Cortex of kidney (tissue), 1 donor: Measurements from ENCODE around the gene HOMER2.
"Not testable (repeated sequence)": the region's sequence is repeated elsewhere in the genome, so short reads cannot be mapped to it uniquely, and the experiment has no call there.

ENCODE experiments used
- DNase-seq: peaks from one replicate; lab custom pipeline; 2025; lab: John Stamatoyannopoulos, UW

The HOMER2 gene

DNA sequence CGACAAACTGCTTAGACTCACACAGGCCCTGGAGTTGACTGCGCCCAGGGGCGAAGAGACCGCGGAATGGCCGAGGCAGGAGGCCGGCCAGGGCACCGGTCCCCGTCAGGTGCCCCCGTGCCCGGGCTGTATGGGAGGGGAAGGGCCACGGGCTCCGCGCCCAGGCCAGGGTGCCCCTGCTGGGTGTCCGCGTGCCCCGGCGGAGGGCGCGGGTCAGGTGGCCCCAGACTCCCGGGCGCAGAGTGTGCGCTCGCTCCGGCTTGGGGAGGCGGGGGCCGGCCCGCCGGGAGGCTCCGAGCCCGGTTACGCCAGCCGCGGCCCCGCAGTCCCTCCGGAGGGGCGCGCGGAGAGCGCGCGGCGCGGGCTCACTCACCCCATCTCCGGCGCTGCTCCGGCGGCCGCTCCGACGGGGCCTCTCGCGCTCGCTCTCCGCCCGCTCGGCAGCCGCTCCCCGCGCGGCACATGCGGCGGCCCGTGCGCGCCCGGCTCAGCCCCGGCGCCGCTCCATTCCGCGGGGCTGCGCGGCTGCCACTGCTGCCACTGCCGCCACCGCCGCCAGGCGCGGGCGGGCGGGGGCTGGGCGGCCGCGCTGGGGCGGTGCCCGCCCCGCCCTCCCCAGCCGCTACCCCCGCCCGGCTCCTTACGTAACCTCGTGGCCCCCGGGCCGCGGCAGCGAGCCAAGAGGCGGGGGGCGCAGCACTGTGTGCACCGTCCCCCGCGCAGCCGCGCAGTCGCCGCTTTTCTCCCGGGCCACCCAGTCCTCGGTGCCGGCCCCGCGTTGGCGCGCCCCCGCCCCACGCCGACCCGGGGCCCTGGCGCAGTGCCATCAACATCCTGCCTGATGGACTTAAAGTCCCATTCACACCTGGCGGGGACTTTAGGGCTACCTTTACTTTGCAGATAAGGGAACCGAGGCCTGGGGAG, at the start of gene HOMER2:
TSS of gene HOMER2 (minus strand) at position 563 of the 924 bp plus-strand sequence. CDS start at position 378, 185 bp downstream.
- DNase-seq = no peak

DNA sequence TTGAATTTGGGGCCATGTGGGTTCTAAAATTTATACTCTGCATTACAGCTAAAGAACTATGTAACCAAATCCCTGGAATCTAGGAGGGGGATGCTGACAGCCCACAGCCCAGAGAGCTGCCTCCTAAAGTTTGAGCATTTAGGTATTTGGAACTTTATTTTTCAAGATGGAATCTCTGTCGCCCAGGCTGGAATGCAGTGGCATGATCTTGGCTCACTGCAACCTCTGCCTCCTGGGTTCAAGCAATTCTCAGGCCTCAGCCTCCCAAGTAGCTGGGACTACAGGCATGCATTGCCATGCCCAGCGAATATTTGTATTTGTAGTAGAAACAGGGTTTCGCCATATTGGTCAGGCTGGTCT, 48.1 kb upstream of the HOMER2 start:
- DNase-seq = not testable (repeated sequence)

DNA sequence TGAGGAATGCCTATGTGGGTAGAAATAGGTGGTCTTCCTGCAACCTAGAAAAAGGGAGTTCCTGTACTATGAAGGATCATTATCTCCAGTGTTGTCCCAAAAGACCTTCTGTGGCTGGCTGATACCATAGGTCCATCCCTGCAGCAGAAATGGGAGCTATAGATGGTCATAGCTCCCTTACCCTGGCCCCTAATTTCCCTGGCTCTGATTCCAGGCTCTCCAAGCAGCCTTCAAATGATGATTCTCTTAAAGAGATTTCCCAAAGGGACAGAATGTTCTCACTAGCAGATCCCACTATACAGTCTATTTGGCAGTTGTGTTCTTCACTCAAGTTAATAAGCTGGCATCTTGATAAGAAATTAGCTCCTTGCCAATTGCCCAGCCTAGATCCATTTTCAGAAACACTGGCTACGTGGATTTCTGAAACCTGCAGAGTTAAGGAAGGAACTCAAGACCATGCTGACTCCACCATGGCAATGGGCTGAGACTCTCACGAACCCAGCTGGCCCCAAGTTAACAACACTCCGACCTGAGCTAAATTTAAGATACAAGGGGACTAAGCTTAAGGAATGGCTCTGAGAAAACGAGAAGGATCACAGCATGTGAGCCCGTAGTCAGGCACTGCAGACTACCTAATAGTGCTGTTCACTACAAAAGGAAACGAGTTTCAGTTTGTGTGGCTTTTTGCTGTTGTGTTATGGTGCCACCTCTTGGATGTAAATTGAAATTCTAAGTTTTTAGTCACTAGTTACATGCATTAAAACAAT, 47.6 kb upstream of the HOMER2 start:
- no peak for DNase-seq

DNA sequence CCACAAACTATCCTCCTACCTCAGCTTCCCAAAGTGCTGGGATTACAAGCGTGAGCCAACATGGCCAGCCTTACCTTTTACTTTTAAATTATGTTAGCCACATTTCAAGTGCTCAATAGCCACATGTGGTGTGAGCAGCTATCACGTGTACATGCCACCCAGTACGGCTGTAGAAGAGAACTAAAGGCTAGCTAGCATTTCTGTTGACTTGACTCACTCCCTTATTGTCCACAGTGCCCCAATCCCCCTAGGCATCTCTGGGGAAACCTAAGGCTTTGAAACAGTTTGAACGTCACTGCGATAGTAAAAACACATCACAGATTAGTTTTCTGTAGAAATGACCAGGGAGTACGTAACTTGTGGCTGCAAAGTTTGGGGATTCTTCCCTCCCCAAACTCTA, 46.9 kb upstream of the HOMER2 start:
- DNase-seq = no peak

DNA sequence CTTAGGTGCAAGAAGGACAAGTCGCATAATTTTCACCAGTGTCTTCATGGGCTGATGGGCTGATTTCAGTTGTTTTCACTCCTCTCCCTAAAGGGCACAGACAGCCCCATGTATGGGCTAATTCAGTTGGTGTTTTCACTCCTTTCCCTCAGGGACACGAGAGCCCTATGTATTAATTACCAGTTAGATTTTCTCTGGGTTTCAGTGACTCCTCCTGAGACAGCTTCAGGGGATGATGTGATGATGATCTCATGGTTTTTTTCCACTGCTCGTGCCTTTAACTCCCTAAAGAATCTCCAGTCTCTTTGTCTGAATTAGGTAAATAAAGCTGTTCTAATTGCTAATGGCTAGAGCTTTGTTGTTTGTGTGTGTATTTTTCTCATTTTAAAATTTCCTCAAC, 43.4 kb upstream of the HOMER2 start:
- DNase-seq = no peak

DNA sequence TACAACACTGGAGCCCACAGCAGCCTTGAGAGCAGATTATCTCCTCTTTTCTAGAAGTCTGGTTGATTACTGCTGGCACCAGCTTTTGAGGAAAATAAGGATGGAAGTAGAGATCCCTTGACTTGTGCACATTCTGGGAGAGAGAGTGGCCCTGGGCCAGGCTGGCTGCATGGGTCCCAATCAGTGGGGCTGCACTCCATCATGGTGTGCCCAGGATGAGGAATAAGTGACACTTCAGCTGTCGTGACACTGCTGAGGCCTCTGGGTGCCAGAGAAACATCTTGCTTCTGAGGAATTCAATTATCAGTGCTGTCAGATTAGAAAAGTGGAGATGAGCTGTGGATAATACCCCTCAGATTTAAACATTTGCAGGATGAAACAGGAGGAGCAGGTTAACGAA, 42.6 kb upstream of the HOMER2 start:
- no peak for DNase-seq

DNA sequence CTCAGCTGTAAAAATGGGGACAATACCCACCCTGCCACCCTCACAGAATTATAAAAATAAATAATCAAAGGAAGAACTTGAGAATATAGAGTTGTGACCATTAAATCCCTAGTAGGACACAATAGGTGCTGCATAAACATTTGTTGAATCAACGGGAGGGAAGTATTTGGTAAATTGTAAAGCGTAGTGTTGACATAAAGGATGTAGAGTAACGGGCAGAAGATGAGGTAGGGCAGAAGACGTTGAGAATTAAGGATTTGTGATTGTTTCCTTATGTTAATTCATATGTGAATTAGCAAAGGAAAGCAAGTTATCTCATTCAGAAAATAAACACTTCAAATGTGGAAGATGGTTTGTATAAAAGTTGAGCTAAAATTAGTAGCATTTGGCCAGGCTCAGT, 40.6 kb upstream of the HOMER2 start:
- DNase-seq = no peak

DNA sequence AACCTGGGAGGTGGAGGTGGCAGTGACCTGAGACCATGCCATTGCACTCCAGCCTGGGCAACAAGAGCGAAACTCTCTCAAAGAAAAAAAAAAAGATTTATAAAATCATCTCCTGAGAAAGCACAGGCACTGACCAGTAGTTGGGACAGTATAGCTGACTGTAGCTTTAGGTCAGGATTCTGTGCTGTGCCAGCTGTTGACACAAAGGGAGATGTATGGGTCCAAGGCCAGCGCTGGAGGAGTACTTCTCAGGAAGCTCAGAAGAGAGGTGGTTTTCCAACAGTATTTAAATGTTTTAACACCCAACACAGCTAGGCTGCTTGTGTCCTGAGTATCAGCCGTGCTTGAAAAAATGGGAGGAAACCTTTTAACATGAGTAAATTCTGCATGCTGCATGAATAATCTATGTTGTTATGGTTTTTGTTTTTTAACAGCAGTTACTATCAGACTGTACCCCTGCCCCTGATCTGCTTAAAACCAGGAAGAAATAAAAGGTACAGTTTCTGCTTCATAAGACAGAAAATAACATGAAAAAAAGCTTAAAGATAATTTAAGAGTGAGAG, 40.0 kb upstream of the HOMER2 start:
- no peak for DNase-seq

DNA sequence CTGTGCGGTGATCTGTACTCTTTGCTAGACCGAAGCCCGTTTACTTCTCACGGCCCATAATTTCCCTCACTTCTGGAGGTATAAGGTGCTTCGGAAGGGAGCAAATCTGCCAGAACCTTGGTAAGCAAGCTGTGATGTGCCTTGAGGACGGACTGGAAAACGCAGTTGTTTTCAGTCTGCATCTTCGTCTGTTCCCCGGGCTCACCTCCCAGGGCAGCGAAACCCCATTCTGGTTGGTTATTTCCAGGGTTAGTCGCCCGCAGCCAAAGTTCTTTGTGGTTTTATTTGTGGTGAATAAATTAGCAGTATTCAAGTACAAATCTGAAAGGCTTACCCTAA, 33.9 kb upstream of the HOMER2 start:
- DNase-seq = no peak

DNA sequence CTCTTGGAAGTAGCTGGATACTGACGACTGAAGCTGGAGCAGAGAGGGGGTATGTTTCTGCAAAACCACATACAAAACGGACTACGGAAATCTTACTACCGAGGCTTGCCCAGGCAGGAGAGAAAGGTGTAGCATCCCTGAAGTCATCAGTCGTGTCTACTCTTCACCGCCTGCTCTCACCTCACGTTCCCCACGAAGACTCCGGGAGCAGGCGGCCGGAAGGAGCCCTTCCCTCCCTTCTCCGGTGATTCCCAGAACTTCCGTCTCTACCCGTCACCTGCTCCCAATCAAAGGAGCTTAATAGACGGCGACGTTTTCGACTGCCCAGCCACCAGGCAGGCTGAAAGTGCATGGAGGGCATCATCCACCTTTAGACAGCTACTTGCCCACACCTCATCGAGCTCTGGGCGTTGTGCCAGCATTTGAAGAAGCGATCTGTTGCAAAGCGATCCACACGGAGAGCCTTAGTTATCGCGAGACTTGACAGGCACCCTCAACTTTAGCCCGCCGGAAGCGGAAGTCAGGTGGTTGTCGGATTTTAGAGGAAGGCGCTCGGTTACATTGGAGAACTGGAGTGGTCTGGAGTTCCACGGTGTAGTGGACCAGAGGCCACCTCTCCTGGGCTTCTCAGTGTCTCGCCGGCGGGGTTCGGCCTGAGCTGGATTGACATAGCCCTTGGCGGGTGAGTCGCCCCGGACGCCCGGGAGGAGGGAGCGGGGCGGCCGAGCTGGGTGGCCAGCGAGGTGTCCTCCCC, 33.3 kb upstream of the HOMER2 start, which contains the start of gene RAMAC:
TSS of gene RAMAC (plus strand) at position 523 of the 754 bp plus-strand sequence. CDS start 2,809 bp downstream, outside the sequence.
- peak; percentile 82 for DNase-seq

DNA sequence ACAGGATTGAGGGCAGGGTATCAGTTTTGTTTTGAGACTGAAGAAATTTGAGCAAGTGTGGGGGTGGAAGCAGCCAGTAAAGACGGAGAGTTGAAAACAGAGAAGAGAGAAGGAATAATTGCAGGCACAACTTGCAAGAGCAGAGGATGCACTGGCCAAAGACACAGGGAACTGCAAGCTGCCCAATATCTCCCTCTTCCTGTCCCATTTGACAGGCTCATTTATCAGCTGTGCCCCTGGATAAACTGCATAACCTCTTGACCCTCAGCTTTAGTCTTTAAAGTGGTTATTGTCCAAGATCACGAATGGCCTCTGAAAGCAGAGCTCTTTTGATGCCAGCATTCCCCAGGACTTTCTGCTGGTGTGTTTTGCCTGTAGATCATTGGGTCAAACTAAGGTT, 28.5 kb upstream of the HOMER2 start:
- no peak for DNase-seq

DNA sequence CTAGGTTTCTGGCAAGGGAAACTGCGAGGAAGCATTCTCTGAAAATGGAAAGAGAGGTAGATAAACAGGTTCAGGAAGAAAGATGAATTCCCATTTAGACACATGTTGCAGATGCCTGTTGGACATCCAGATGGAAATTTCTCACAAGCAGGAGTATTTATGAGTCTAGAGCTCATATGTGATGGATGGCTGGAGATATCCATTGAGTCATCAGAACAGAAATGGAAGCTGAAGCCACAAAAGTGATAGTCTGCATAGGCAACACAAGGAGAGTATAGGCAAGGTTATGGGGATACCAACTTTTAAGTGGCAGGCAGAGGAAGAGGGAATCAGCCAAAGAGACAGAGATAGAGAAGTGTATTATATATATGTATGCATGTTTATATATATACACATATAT, 27.2 kb upstream of the HOMER2 start:
- DNase-seq = no peak

DNA sequence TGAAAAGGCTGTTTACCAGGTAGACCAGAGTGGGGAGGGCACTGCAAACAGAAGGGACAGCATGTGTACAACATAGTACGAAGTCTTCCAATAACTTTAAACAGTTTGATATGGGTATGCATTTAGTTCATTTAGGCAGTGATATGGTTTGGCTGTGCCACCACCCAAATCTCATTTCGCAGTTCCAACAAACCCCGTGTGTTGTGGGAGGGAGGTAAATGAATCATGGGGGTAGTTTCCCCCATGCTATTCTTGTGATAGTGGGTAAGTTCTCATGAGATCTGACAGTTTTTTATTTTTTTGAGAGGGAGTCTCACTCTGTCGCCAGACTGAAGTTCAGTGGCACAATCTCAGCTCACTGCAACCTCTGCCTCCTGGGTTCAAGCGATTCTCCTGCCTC, 25.9 kb upstream of the HOMER2 start:
- no peak for DNase-seq

DNA sequence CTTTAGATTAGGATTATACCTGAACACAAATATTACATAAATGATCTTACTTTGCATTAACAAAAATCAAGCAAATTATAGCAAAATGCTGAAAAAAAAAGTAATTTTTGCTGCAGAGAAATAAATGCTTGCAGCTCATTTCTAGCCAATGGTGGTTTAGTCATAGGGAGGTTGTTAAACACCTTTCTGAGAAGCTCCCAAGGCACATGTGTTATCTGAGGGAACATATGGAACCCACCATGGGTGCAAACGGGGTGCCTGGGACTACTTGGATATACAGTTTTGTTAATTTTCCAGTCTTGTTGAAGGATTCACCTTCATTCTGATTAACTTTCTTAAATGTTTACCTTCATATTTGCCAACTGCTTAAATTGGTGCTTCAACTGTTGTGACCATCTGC, 24.6 kb upstream of the HOMER2 start:
- DNase-seq = no peak

DNA sequence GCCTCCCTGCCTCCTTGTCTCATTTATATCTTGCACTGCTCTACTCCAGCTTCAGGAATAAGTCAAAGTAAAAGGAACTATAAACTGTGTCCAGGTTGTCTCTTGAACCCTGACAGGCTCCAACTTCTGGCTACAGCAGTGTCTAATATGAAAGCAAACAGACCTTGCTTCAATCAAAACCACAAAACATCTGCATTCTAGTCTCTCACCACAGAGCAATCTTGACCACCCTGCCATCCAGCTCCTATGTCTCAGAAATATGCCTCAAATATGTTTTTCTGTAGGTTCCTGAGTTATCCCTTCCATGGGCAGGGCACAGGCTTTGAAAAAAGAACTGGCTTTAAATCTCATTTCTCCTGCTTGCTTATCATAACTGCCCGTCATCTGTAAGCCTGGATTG, 20.5 kb upstream of the HOMER2 start:
- no peak for DNase-seq

DNA sequence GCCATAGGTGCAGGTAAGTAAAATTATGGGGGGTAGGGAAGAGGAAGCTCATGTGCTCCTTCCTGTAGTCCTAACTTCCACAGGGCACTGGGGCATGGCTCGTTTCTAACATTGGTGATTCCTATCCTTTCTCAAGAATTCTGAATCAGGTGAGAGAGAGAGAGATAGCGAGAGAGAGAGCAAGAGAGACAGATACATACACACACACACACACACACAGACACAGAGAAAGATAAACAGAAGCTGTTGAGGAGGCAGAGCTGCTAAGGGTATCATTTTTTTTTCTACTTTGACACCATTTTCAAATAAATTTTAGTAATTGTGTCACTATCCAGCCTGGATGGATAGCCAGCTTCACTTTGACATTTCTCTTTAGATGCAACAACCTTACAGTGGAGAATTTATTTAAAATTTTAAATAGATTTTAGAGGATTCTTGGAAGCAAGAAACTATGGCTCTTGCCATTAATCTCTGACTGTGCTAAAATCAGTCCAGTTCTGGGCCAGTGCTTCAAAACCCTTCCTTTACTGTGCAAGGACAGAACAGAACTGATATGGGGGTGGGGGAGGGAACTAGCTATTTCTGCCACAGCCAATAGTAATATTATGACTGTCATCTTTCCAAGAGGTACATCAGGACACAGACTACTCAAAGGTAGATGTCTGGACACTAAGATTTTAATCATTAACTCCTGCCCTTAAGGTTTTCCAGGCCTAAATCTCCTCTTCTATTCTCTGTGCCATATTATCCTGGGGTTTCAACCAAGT, 18.9 kb upstream of the HOMER2 start:
- DNase-seq = no peak

DNA sequence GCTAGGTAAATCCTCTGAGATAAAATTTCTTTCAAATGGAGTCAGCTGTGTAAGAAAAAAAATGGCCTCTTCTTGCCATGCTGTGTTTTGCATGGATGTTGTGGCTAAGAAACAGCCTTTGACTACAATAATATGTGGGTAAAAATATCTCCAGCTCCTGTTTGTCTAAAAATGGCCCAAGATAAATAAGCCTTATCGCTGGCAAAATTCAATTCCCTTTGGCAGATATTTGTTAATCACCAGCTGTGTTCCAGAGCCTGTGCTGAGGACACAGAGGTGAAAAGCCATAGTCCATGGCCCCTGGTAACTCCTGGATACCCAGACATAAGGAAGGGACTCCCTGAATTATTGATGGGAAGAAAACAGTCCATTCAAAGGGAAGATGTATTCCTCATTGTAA, 18.2 kb upstream of the HOMER2 start:
- DNase-seq = no peak

DNA sequence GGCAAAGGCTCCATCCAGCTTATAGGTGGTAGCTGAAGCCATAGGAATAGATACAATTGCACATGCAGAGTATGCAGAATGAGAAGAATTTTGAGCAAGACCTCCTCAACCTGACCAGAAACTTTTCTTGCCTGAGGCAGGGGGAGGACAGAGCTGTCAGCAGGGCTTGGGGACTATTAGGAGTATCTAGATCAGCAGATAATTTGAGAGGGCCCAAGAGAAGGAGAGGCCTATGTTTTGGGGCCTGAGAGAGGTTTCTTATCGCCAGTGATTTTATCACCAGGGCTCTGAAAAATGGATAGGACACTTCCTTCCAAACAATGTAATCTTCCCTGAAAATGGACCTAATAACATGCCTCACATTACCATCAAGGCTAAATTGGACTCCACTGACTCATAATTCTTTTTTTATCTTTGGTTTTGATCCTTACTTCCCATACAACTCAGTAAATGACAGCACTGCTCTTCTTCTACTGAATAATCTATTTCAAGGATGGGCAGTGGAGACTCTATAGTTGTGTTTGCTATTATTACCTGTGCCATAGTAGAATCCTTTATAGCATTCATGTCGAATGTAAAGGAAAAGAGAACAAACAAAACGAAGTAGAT, 17.7 kb upstream of the HOMER2 start:
- no peak for DNase-seq

DNA sequence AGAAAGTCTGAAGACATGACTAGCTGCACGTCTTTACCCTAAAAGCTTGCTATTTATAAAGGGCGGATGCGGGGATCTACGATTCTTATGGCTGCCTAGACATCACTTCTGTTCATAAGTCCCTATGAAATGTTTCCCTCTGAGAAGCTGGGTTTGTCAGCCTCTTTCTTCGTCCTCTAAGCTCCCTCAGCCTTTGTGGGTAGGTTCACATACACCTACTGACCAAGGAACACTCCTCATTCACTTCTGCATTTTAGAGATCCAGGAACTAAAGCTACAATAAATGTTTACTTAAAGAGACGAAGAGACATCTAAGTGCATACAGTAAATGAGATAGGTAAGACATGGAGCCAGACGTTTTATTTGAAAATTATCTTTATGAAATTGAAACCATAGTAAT, 16.8 kb upstream of the HOMER2 start:
- DNase-seq = no peak

DNA sequence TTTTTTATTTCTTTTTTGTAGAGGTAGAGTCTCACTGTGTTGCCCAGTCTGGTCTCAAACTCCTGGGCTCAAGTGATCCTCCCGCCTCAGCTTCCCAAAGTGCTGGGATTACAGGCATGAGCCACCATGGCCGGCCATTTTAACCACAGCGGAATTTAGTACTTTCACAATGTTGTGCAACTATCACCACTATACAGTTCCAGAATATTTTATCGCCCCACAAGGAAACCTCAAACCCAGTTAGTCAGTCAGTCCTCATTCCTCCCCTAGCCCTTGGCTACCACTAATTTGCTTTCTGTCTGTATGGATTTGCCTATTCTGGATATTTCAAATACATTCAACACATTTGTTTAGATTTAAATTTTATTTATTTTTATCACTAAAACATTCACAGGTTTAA, 15.5 kb upstream of the HOMER2 start:
- no peak for DNase-seq

DNA sequence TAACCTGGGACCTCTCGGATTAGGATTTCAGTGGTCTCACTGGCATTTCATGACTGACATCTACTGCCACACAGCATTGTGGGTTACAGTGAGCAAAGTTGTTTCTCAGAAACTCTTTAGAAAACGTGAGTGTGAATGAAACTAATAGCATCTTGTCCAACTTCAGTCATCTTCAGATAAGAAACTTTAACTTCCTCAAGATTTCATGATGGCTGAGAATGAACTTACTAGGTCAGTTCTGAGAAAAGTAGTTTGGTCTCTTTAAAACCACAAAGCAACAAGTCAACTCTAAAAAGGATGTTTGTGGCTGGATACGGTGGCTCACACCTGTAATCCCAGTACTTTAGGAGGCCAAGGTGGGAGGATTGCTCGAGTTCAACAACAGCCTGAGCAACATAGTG, 14.2 kb upstream of the HOMER2 start:
- no peak for DNase-seq
